Measurements from ENCODE around the gene TMIGD2.

The TMIGD2 gene

DNA sequence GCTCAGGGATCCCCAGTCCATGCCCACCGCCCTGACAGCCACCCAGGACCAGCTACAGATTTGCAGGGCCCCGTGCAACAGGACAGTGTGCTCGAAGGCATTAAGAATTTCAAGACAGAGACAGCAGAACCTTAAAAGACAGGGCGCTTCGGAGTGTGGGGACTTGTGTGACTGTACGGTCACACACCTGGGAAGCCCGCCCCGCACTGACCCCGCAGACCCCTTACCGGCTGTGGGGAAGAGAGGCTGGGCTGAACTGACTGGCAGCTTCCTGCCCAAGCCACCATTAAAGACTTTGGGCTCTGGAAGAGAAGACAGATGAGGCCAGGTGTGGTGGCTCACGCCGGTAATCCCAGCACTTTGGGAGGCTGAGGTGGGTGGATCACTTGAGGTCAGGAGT is 22.0 kb upstream of the TMIGD2 start:
- H3K4me2 ChIP-seq (ENCODE audit: low read length), result no peak overlapping the region
- peaks cover 6% of the 10 kb centered on the region for H3K27me3 ChIP-seq (ENCODE audit: control insufficient read depth, insufficient read depth, low read length)
- H3K9me3 ChIP-seq (replicated peaks; ENCODE audit: low read length), result no peaks in the 10 kb centered on the region
- H3K4me3 ChIP-seq (ENCODE audit: low read length), result no peak overlapping the region
- peaks cover 15% of the 10 kb centered on the region for H3K4me1 ChIP-seq (ENCODE audit: control insufficient read depth, insufficient read depth, low read length)
- no peaks in the 10 kb centered on the region for H3K36me3 ChIP-seq (ENCODE audit: insufficient read depth, low read length)
- H3K9ac ChIP-seq (ENCODE audit: low read depth, low read length), result no peak overlapping the region

DNA sequence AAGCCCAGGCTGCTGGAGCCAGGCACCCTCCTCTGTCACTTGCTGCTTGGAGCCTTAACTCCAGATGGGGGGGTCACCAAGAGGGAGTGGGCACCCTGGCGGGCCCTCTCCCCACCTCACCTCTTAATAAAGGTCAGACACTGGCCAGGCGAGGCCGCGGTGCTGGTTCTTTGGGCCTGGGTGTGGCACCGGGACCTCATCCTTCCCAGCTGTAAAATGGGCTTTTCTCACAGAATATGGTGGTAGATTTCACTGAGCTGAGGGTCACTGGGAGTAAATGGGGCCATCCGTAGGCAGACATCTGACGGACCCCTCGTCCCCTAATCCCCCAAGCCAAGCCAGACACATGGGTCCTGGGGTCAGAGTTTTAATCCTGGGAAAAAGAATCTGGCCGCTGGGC is 21.5 kb upstream of the TMIGD2 start:
- Histone ChIP-seq H3K27me3 (ENCODE audit: control insufficient read depth, insufficient read depth, low read length) (peaks cover 6% of the 10 kb centered on the region), H3K9ac (ENCODE audit: low read depth, low read length) (no peak overlapping the region), H3K36me3 (ENCODE audit: insufficient read depth, low read length) (no peaks in the 10 kb centered on the region), H3K4me3 (ENCODE audit: low read length) (no peak overlapping the region), H3K4me2 (ENCODE audit: low read length) (no peak overlapping the region), H3K4me1 (ENCODE audit: control insufficient read depth, insufficient read depth, low read length) (peaks cover 13% of the 10 kb centered on the region), H3K9me3 (replicated peaks; ENCODE audit: low read length) (no peaks in the 10 kb centered on the region)

DNA sequence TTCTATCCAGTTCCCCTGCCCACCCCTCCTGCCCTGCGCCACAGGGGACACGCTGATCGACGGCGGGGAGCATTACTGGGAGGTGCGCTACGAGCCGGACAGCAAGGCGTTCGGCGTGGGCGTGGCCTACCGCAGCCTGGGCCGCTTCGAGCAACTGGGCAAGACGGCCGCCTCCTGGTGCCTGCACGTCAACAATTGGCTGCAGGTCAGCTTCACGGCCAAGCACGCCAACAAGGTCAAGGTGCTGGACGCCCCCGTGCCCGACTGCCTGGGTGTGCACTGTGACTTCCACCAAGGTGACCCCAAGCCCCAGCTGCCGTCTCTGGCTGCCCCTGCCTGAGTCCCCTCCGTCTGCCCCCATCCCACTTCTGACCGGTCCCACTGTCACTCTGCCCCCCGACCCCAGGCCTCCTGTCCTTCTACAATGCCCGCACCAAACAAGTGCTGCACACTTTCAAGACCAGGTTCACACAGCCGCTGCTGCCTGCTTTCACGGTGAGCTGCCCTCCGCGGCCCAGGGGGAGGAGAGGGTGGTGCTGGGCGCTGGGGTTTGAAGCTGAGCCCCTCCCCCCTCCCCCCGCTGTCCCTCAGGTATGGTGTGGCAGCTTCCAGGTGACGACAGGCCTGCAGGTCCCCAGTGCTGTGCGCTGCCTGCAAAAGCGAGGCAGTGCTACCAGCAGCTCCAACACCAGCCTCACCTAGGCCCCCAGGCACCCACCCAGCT is 20.9 kb upstream of the TMIGD2 start:
- no peaks in the 10 kb centered on the region for H3K36me3 ChIP-seq (ENCODE audit: insufficient read depth, low read length)
- no peak overlapping the region for H3K4me2 ChIP-seq (ENCODE audit: low read length)
- peaks cover 11% of the 10 kb centered on the region for H3K4me1 ChIP-seq (ENCODE audit: control insufficient read depth, insufficient read depth, low read length)
- no peaks in the 10 kb centered on the region for H3K9me3 ChIP-seq (replicated peaks; ENCODE audit: low read length)
- no peak overlapping the region for H3K9ac ChIP-seq (ENCODE audit: low read depth, low read length)
- no peak overlapping the region for H3K4me3 ChIP-seq (ENCODE audit: low read length)
- H3K27me3 ChIP-seq (ENCODE audit: control insufficient read depth, insufficient read depth, low read length), result peaks cover 6% of the 10 kb centered on the region

DNA sequence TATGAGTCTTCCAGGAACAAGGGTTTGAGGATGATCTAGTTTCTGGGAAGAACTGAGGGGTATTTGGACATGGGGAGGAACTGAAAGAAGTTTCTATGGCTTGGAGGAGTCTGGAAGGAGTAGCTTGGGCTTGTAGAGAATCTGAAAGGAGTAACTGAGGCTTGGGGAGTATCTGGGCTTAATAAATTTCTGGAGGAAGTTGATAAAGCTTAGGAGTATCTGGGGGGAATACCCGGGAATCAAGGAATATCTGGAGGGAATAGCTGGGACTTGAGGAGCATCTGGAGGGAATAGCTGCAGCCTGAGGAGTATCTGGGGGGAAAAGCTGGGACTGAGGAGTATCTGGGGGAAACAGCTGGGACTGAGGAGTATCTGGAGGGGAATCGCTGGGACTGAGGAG is 18.2 kb upstream of the TMIGD2 start:
- Histone ChIP-seq H3K36me3 (ENCODE audit: insufficient read depth, low read length) (no peaks in the 10 kb centered on the region), H3K4me1 (ENCODE audit: control insufficient read depth, insufficient read depth, low read length) (no peaks in the 10 kb centered on the region), H3K4me3 (ENCODE audit: low read length) (no peak overlapping the region), H3K4me2 (ENCODE audit: low read length) (no peak overlapping the region), H3K9me3 (replicated peaks; ENCODE audit: low read length) (no peaks in the 10 kb centered on the region), H3K27me3 (ENCODE audit: control insufficient read depth, insufficient read depth, low read length) (no peaks in the 10 kb centered on the region), H3K9ac (ENCODE audit: low read depth, low read length) (no peak overlapping the region)

DNA sequence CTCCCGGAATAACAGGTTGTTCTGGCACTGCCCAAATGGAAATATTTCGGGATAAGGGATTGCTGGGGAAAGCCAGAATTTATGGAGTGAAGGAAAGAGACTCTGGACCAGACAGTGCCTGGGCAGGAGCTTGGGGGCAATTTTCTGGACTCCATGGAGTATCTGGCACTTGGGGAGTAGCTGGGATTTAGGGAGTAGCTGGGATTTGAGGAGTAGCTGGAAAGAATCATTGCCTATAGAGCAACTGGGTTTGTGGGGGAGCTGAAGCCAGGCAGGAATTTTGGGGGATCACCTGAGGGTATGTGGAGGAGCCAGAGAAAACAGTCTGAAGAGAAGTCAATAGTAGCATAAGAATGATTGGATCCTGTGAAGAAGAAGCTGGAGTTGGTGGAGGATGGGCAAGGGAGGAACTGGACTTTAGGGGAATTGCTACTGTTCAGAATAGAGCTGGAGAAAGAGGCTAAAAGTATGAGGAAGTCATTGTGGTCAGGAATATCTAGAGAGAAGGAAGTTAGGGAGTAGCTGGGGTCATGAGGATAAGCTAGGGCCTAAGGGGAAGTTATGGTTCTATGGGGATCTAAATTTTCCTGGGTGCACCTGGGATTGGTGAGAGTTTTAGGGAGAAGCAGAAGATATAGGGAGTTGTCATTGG is 17.0 kb upstream of the TMIGD2 start:
- Histone ChIP-seq H3K4me3 (ENCODE audit: low read length) (no peak overlapping the region), H3K4me1 (ENCODE audit: control insufficient read depth, insufficient read depth, low read length) (no peaks in the 10 kb centered on the region), H3K36me3 (ENCODE audit: insufficient read depth, low read length) (no peaks in the 10 kb centered on the region), H3K9me3 (replicated peaks; ENCODE audit: low read length) (no peaks in the 10 kb centered on the region), H3K27me3 (ENCODE audit: control insufficient read depth, insufficient read depth, low read length) (no peaks in the 10 kb centered on the region), H3K4me2 (ENCODE audit: low read length) (no peak overlapping the region), H3K9ac (ENCODE audit: low read depth, low read length) (no peak overlapping the region)

DNA sequence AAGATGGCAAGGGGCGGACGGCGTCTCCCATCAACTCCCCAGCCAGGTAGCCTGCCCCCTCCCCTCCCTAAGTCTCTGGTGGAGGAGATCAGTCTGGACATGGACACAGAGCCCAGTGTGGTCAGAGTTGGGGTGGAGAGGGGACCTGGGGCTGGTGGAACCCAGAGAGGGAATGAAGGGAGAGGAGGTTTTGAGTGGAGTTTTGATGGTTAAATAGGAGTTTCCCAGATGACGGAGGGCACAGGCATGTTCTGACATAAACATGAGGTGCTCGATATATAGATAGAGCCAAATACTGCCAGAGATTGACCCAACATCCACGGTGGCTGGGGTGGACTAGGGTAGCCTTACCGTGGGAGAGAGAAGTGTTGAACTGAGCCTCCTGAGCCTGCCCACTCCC is 16.3 kb upstream of the TMIGD2 start:
- Histone ChIP-seq H3K9me3 (replicated peaks; ENCODE audit: low read length) (no peaks in the 10 kb centered on the region), H3K4me3 (ENCODE audit: low read length) (no peak overlapping the region), H3K9ac (ENCODE audit: low read depth, low read length) (no peak overlapping the region), H3K27me3 (ENCODE audit: control insufficient read depth, insufficient read depth, low read length) (no peaks in the 10 kb centered on the region), H3K4me2 (ENCODE audit: low read length) (no peak overlapping the region), H3K4me1 (ENCODE audit: control insufficient read depth, insufficient read depth, low read length) (no peaks in the 10 kb centered on the region), H3K36me3 (ENCODE audit: insufficient read depth, low read length) (no peaks in the 10 kb centered on the region)

DNA sequence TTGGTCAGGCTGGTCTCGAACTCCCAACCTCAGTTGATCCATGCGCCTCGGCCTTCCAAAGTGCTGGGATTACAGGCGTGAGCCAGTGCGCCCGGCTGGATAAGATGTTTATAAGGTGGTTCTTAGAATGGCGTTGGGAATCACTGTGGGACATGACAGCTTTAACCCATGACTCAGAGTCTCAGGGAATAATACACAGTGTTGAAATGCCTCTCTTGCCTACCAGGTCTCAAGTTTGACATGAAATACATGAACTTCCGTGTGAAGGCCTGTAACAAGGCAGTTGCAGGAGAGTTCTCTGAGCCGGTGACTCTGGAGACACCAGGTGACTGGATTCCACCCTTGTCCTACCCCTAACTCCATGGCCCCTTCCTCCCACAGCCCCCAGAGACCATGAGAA is 14.8 kb upstream of the TMIGD2 start:
- no peaks in the 10 kb centered on the region for H3K4me1 ChIP-seq (ENCODE audit: control insufficient read depth, insufficient read depth, low read length)
- H3K9ac ChIP-seq (ENCODE audit: low read depth, low read length), result no peak overlapping the region
- H3K36me3 ChIP-seq (ENCODE audit: insufficient read depth, low read length), result no peaks in the 10 kb centered on the region
- H3K9me3 ChIP-seq (replicated peaks; ENCODE audit: low read length), result no peaks in the 10 kb centered on the region
- no peak overlapping the region for H3K4me3 ChIP-seq (ENCODE audit: low read length)
- H3K27me3 ChIP-seq (ENCODE audit: control insufficient read depth, insufficient read depth, low read length), result no peaks in the 10 kb centered on the region
- no peak overlapping the region for H3K4me2 ChIP-seq (ENCODE audit: low read length)

DNA sequence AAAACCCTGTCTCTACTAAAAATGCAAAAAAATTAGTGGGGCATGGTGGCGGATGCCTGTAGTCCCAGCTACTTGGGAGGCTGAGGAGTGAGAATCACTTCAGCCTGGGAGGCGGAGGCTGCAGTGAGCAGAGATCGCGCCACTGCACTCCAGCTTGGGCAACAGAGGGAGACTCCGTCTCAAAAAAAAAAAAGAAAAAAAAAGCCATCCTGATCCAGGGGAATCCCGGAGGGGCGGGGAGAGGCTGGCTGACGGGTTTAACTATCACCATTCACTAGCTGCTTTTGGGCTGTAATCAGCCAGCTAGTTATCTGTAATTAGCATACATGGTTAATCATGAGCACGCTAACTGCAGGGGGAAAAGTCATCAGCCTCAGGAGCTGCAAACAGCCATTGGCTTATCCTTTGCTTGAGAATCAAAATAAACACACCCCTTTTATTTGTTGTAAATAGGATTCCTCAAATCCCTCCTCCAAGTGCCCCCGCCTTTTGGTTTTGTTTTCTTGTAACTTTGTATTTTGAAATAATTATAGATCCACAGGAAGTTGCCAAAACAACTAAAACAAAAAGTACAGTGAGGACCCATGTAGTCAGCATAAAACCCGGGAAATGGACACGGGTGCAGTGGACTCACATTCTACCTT is 11.8 kb upstream of the TMIGD2 start:
- Histone ChIP-seq H3K4me2 (ENCODE audit: low read length) (no peak overlapping the region), H3K4me1 (ENCODE audit: control insufficient read depth, insufficient read depth, low read length) (no peaks in the 10 kb centered on the region), H3K9me3 (replicated peaks; ENCODE audit: low read length) (no peaks in the 10 kb centered on the region), H3K36me3 (ENCODE audit: insufficient read depth, low read length) (no peaks in the 10 kb centered on the region), H3K9ac (ENCODE audit: low read depth, low read length) (no peak overlapping the region), H3K27me3 (ENCODE audit: control insufficient read depth, insufficient read depth, low read length) (no peaks in the 10 kb centered on the region), H3K4me3 (ENCODE audit: low read length) (no peak overlapping the region)

DNA sequence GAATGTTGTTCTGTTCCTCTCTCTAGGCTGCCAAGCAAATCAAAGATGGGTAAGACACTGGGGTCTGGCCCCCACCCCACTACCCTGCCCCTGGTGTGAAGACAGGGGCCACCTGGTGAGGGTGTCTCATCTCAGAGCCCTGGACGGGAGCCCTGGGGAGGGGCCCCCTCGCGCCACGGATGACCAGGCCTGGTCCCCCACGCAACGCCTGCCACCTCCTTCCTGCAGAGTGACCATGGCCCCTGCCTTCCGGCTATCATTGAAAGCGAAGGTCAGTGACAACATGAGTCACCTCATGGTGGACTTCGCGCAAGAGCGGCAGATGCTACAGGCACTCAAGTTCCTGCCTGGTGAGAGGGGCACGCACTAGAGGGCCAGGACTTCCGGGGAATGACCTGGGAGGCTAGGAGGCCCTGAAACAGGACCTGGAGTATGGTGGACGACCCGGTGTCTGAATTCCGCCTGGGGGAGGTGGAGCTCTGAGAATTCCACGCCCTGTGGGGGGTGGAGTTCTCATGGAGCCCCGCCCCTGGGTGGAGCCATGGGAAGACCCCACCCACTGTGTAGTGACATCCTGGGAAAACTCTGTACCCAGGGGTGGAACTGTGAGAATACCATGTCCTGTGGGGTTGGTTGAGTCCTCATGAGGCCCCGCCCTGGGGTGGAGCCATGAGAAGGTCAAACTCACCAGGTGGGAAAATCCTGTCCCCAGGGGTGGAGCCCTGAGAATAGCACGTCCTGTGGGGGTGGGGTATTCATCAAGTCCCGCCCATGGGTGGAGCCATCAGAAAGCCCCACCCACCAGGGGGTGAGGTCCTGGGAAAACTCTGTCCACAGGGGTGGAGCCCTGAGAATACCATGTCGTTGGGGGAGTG is 8.3 kb upstream of the TMIGD2 start:
- Histone ChIP-seq H3K27me3 (ENCODE audit: control insufficient read depth, insufficient read depth, low read length) (no peaks in the 10 kb centered on the region), H3K9ac (ENCODE audit: low read depth, low read length) (no peak overlapping the region), H3K4me1 (ENCODE audit: control insufficient read depth, insufficient read depth, low read length) (no peaks in the 10 kb centered on the region), H3K36me3 (ENCODE audit: insufficient read depth, low read length) (no peaks in the 10 kb centered on the region), H3K9me3 (replicated peaks; ENCODE audit: low read length) (no peaks in the 10 kb centered on the region), H3K4me3 (ENCODE audit: low read length) (no peak overlapping the region), H3K4me2 (ENCODE audit: low read length) (no peak overlapping the region)

DNA sequence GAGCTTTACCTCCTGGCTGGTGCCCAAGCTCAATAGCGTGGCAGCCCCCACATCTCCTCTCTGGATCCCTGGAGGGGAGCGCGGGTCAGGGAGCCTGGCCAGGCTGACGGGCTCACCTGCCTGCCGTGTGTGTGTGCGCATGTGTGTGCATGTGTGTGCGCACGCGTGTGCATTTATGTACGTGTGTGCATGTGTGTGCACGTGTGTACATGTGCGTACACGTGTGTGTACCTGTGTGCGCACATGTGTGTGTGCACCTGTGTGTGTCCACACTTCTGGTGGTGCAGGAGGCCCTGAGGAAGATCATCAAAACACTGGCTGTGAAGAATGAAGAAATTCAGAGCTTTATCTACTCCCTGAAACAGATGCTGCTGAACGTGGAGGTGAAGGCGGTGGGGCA is 3.5 kb upstream of the TMIGD2 start:
- no peaks in the 10 kb centered on the region for H3K27me3 ChIP-seq (ENCODE audit: control insufficient read depth, insufficient read depth, low read length)
- H3K9me3 ChIP-seq (replicated peaks; ENCODE audit: low read length), result no peaks in the 10 kb centered on the region
- H3K4me3 ChIP-seq (ENCODE audit: low read length), result no peak overlapping the region
- H3K4me1 ChIP-seq (ENCODE audit: control insufficient read depth, insufficient read depth, low read length), result no peaks in the 10 kb centered on the region
- no peak overlapping the region for H3K9ac ChIP-seq (ENCODE audit: low read depth, low read length)
- no peaks in the 10 kb centered on the region for H3K36me3 ChIP-seq (ENCODE audit: insufficient read depth, low read length)
- no peak overlapping the region for H3K4me2 ChIP-seq (ENCODE audit: low read length)

DNA sequence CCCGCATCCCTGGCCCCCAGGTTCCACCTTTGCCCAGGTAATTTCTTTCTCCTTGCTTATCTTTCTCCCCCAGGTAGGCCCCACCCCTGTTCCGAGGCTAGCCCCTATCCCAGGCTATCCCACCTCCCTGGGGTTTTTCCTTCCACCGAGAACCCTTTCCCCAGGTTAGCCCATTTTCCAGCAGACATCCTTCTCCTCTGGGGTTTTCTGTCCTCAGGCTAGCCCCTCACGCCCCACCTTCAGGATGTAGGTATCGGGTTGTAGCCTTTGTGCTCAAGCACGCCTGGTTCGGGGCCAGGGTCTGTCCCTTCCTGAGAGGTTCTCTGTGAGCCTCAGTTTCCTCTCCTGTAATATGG is 3.0 kb upstream of the TMIGD2 start:
- no peak overlapping the region for H3K4me3 ChIP-seq (ENCODE audit: low read length)
- no peaks in the 10 kb centered on the region for H3K27me3 ChIP-seq (ENCODE audit: control insufficient read depth, insufficient read depth, low read length)

More for the DNA sequence above, 3.0 kb upstream of the TMIGD2 start:
- H3K4me2 ChIP-seq (ENCODE audit: low read length), result no peak overlapping the region
- H3K9ac ChIP-seq (ENCODE audit: low read depth, low read length), result no peak overlapping the region
- H3K4me1 ChIP-seq (ENCODE audit: control insufficient read depth, insufficient read depth, low read length), result no peaks in the 10 kb centered on the region
- no peaks in the 10 kb centered on the region for H3K36me3 ChIP-seq (ENCODE audit: insufficient read depth, low read length)
- no peaks in the 10 kb centered on the region for H3K9me3 ChIP-seq (replicated peaks; ENCODE audit: low read length)
